B cell (primary cell): ENCODE results near the gene TRMT11. TPM values are rescaled to one million over a fixed set of nuclear protein-coding genes. Genes with fewer than 3 reads are reported as not detected.

Experiments
- ATAC-seq: fragments of 200-7000 bp; cut with Tn5 transposase; one replicate; pipeline ENCODE4 v1.10.0; 2021; ENCODE audit warnings: low read depth, mild to moderate bottlenecking, moderate number of reproducible peaks, moderate library complexity
- CTCF ChIA-PET: fragments of 350-600 bp; sonication (Branson Sonifier 250); formaldehyde crosslinking; loops from one replicate; lab custom pipeline; 2021; ENCODE audit warnings: antibody characterized with exemption, inconsistent platforms; lab: Charles Lee
- POLR2A ChIA-PET: fragments of 350-600 bp; sonication (Branson Sonifier 250); formaldehyde crosslinking; loops from one replicate; lab custom pipeline; 2021; ENCODE audit warnings: antibody characterized with exemption; lab: Charles Lee
- DNase-seq: peaks from one replicate; pipeline ENCODE4 v3.0.0; 2013
- H2AFZ ChIP-seq: 2 replicates; pipeline ENCODE4 v1.6.1; 2012; ENCODE audit warnings: mild to moderate bottlenecking, low read depth, low read length; ENCODE audit not compliant: insufficient read depth, poor library complexity, severe bottlenecking
- H3K27ac ChIP-seq, 2 donors: 1 replicate in 1 of 2; 2 replicates in 1 of 2; pipeline ENCODE4 v1.5.1; 2012 to 2013; ENCODE audit warnings: low read length in 2 of 2, mild to moderate bottlenecking in 2 of 2, moderate library complexity in 1 of 2
- H3K27me3 ChIP-seq, 4 experiments: fragments of 200-600 bp in 1 of 4; sonication (generic) in 1 of 4; replicated peaks in 1 of 4; 1 replicate in 2 of 4; 2 replicates in 2 of 4; pipeline versions ENCODE4 v1.6.1 to v1.7.0; 2013 to 2016; ENCODE audit warnings: low read length in 3 of 4, mild to moderate bottlenecking in 2 of 4, mixed read lengths in 1 of 4, moderate library complexity in 1 of 4; ENCODE audit not compliant: insufficient read depth in 4 of 4, control insufficient read depth in 3 of 4; ENCODE audit errors: control extremely low read depth in 1 of 4
- H3K36me3 ChIP-seq, 2 experiments: replicated peaks in 1 of 2; 1 replicate in 1 of 2; 2 replicates in 1 of 2; pipeline versions ENCODE4 v1.6.1 to v1.7.1; 2013; ENCODE audit warnings: low read length in 1 of 2; ENCODE audit not compliant: insufficient read depth in 2 of 2, control insufficient read depth in 1 of 2; ENCODE audit errors: control extremely low read depth in 1 of 2, extremely low read depth in 1 of 2
- H3K4me1 ChIP-seq, 2 donors: fragments of 200-600 bp in 1 of 2; sonication (generic) in 1 of 2; 1 replicate in 1 of 2; 2 replicates in 1 of 2; pipeline versions ENCODE4 v1.5.1 to v1.6.1; 2013 to 2017; ENCODE audit warnings: low read length in 2 of 2; ENCODE audit not compliant: control insufficient read depth in 2 of 2, insufficient read depth in 2 of 2
- H3K4me2 ChIP-seq: replicated peaks from 2 replicates; pipeline ENCODE3; 2012; ENCODE audit warnings: mild to moderate bottlenecking, low read depth, low read length; ENCODE audit not compliant: poor library complexity, severe bottlenecking
- H3K4me3 ChIP-seq, 5 experiments: fragments of 200-600 bp in 1 of 5; sonication (generic) in 1 of 5; 1 replicate in 3 of 5; 2 replicates in 2 of 5; pipeline versions ENCODE4 v1.5.1 to v1.7.0; 2011 to 2016; ENCODE audit warnings: low read length in 4 of 5, mild to moderate bottlenecking in 4 of 5, low read depth in 2 of 5, control low read depth in 1 of 5, moderate library complexity in 1 of 5; ENCODE audit not compliant: insufficient read depth in 1 of 5; ENCODE audit errors: control extremely low read depth in 1 of 5, extremely low read depth in 1 of 5
- H3K79me2 ChIP-seq: fragments of 200-600 bp; sonication (generic); one replicate; pipeline ENCODE4 v1.6.0; 2016; ENCODE audit warnings: low read length; ENCODE audit not compliant: control insufficient read depth, insufficient read depth
- H3K9ac ChIP-seq: fragments of 200-600 bp; sonication (generic); 2 replicates; pipeline ENCODE4 v1.6.1; 2017; ENCODE audit warnings: mild to moderate bottlenecking, low read length, moderate library complexity
- H3K9me3 ChIP-seq, 3 donors: one replicate each; pipeline versions ENCODE4 v1.6.1 to v1.7.1; 2013; ENCODE audit warnings: low read length in 2 of 3; ENCODE audit not compliant: control insufficient read depth in 2 of 3, insufficient read depth in 1 of 3; ENCODE audit errors: control extremely low read depth in 1 of 3
- H4K20me1 ChIP-seq: 2 replicates; pipeline ENCODE4 v1.6.0; 2012; ENCODE audit warnings: mild to moderate bottlenecking, low read length; ENCODE audit not compliant: insufficient read depth, control insufficient read depth, poor library complexity, severe bottlenecking
- H3K27ac Mint-ChIP-seq: one replicate; pipeline ENCODE4 v1.8.0; 2021; ENCODE audit warnings: mixed read lengths
- H3K27me3 Mint-ChIP-seq: one replicate; pipeline ENCODE4 v1.8.0; 2021; ENCODE audit warnings: mixed read lengths
- H3K4me1 Mint-ChIP-seq: one replicate; pipeline ENCODE4 v1.8.0; 2021; ENCODE audit warnings: mixed read lengths
- H3K4me3 Mint-ChIP-seq: one replicate; pipeline ENCODE4 v1.8.0; 2021; ENCODE audit warnings: mixed read lengths
- H3K9me3 Mint-ChIP-seq: one replicate; pipeline ENCODE4 v1.8.0; 2022; ENCODE audit warnings: mixed read lengths; ENCODE audit not compliant: insufficient read depth
- CTCF ChIP-seq: fragments of 200-600 bp; IDR thresholded peaks from one replicate; pipeline ENCODE4 v1.8.0; 2022; ENCODE audit warnings: antibody characterized with exemption, mild to moderate bottlenecking
- EZH2 ChIP-seq: IDR thresholded peaks from 2 replicates; pipeline ENCODE4 v1.6.1; 2012; ENCODE audit warnings: borderline replicate concordance, low read depth, mild to moderate bottlenecking, moderate library complexity, low read length; ENCODE audit not compliant: insufficient read depth, poor library complexity, severe bottlenecking
- WGBS: methylation state at CpG from one replicate; pipeline ENCODE4 v1.1.5; 2013; ENCODE audit warnings: missing lambda C conversion rate; ENCODE audit not compliant: insufficient coverage; 5-methylcytosine and 5-hydroxymethylcytosine counted together
- intact Hi-C: fragments of 100-400 bp; cut with micrococcal nuclease; formaldehyde crosslinking; loops from one replicate; pipeline ENCODE4 v1.10.0; 2022
- polyA plus RNA-seq: library from polyadenylated mRNA; depleted of rRNA; stranded (reverse); fragments of >200 nt; gene quantifications from 2 replicates; pipeline ENCODE4 v1.2.3, GENCODE V29; 2012
- total RNA-seq, 2 donors: library from RNA; stranded (reverse); fragments of 120-200 nt in 1 of 2; gene quantifications; 1 replicate in 1 of 2; 2 replicates in 1 of 2; pipeline versions ENCODE4 v1.2.3 to v1.2.4, GENCODE V29; 2013 to 2022

The TRMT11 gene
- total and polyA plus RNA-seq, 2 donors (not counting 1 experiment from before 2014, with no cell fraction given) = 12.1 to 30.4 TPM

GRCh38 chr6:126040394-126040793 lies 54.1 kb downstream of the TRMT11 start:
- Histone ChIP-seq H4K20me1 (no peaks in the 10 kb centered on the region), H3K9me3 (no peaks in the 10 kb centered on the region), H3K27ac (no peak overlapping the region), H3K4me3 (no peak overlapping the region), H3K36me3 (peaks cover 7 to 32% of the 10 kb centered on the region in 2 experiments), H3K4me2 (no peak overlapping the region), H3K9ac (no peak overlapping the region), H3K79me2 (no peaks in the 10 kb centered on the region), H3K4me1 (no peaks in the 10 kb centered on the region), H3K27me3 (no peaks in the 10 kb centered on the region), H2AFZ (no peak overlapping the region)
- DNase-seq (no peak), ATAC-seq (no peak)
- WGBS = no CpG with 5 or more reads among the region's 4 CpGs
- no peaks in the 10 kb centered on the region for H3K4me1 Mint-ChIP-seq
- ChIA-PET CTCF (no interaction called here), POLR2A (no interaction called here)
- intact Hi-C loops = no loop called here
- H3K27ac Mint-ChIP-seq = no peak overlapping the region
- H3K27me3 Mint-ChIP-seq = no peaks in the 10 kb centered on the region
- H3K4me3 Mint-ChIP-seq = no peak overlapping the region
- peaks cover 3% of the 10 kb centered on the region for H3K9me3 Mint-ChIP-seq
- TF ChIP-seq EZH2 = no peak
- no peak for TF ChIP-seq CTCF

- no peak overlapping the region for H3K27ac ChIP-seq
- no peak for DNase-seq
- TF ChIP-seq EZH2 = no peak
- no peak for TF ChIP-seq CTCF
- no peaks in the 10 kb centered on the region for H3K4me1 ChIP-seq
- ChIA-PET CTCF (no interaction called here), POLR2A (no interaction called here)
- no peak for ATAC-seq
- peaks cover 7 to 32% of the 10 kb centered on the region in 2 experiments for H3K36me3 ChIP-seq
- H3K27me3 Mint-ChIP-seq = no peaks in the 10 kb centered on the region
- no peak overlapping the region for H3K4me3 Mint-ChIP-seq
- no peak overlapping the region for H3K4me2 ChIP-seq
- H4K20me1 ChIP-seq = no peaks in the 10 kb centered on the region
- no peak overlapping the region for H3K27ac Mint-ChIP-seq
- H3K79me2 ChIP-seq = no peaks in the 10 kb centered on the region
- no peaks in the 10 kb centered on the region for H3K27me3 ChIP-seq
- H3K9me3 ChIP-seq = no peaks in the 10 kb centered on the region
- H3K4me1 Mint-ChIP-seq = no peaks in the 10 kb centered on the region
- no CpG with 5 or more reads among the region's 1 CpG for WGBS
- no peak overlapping the region for H2AFZ ChIP-seq
- H3K9me3 Mint-ChIP-seq = peaks cover 3% of the 10 kb centered on the region
- no peak overlapping the region for H3K9ac ChIP-seq
- H3K4me3 ChIP-seq = no peak overlapping the region
- intact Hi-C loops = no loop called here
These were observed 54.5 kb downstream of the TRMT11 start for GRCh38 chr6:126040826-126041225.
